ENCODE data around the gene SCAF8.

The SCAF8 gene

GRCh38 chr6:154745243-154745642 lies 12.0 kb downstream of the SCAF8 start:
- TF ChIP-seq CTCF (IDR thresholded peaks at IDR 0.05) = no peak
- DNase-seq (ENCODE audit: low spot score) = no peak
- H3K27ac ChIP-seq = no peak overlapping the region
- H3K4me3 ChIP-seq = no peak overlapping the region

DNA sequence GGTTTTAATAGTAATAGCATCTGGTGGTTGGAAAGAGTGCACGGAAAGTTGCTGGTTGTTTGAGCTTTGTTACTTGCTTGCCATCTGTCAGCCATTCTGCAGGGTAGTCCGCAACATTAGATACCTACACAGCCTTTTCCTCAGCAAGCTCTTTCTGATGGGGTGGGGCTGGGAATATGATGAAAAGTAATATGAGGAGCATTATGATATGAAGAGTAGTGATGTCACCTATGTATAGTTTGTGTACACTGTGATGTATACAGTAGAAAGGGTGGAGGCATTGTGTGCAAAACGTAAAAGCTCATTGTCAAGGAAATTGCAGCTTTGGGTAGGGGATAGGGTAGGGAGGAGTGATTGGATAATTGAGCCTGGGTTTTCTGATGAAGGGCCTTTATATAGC lies 16.1 kb downstream of the SCAF8 start:
- DNase-seq (ENCODE audit: low spot score) = no peak
- Histone ChIP-seq H3K4me3 (no peak overlapping the region), H3K27ac (no peak overlapping the region)
- TF ChIP-seq CTCF (IDR thresholded peaks at IDR 0.05) = no peak

DNA sequence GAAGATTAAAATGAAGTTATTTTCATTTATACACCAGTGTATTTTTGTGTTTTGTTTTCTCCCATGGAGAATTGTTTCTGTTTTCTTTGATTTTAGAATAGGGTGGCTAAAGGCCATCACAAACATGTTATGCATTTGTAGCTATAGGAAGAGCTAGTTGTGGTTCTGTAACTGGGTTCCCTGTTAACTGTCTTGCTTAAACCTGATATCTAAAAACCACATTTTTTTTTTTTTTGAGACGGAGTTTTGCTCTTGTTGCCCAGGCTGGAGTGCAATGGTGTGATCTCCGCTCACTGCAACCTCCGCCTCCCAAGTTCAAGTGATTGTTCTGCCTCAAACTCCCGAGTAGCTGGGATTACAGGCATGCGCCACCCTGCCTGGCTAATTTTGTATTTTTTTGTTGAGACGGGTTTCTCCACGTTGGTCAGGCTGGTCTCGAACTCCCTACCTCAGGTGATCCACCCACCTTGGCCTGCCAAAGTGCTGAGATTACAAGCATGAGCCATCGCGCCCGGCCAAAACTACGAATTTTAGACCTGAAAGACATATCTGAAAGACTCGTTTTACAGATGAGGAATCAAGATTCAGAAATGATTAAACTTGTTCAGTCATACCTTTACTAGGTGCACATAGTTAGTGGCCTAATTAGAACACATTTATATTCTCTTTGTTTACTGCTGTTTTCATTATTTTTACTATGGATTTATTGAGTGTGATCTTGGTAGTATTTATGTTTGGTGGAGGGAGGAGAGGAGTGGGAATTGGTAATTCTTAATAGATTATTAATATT lies 18.0 kb downstream of the SCAF8 start:
- H3K4me3 ChIP-seq = no peak overlapping the region
- no peak overlapping the region for H3K27ac ChIP-seq
- no peak for TF ChIP-seq CTCF (IDR thresholded peaks at IDR 0.05)
- DNase-seq (ENCODE audit: low spot score) = no peak

DNA sequence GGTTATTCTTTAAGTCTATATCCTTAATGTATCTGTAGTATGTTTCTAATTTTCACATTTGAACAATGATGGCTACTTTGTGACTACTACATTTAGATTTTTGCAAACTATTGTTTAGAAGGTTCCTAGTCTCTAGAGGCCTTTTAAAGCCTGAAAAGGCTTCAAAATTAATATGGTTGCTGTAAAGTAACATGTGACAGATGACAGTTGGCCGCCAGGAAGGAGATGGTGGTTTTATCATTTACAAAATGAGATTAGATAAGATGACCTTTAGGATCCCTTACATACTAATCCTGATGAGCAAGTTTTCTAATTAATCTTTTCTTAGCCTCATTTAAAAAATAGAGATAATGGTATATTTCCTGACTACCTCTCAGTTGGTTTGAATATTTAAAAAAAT lies 18.8 kb downstream of the SCAF8 start:
- no peak for DNase-seq (ENCODE audit: low spot score)
- H3K4me3 ChIP-seq = no peak overlapping the region
- no peak for TF ChIP-seq CTCF (IDR thresholded peaks at IDR 0.05)
- H3K27ac ChIP-seq = no peak overlapping the region

DNA sequence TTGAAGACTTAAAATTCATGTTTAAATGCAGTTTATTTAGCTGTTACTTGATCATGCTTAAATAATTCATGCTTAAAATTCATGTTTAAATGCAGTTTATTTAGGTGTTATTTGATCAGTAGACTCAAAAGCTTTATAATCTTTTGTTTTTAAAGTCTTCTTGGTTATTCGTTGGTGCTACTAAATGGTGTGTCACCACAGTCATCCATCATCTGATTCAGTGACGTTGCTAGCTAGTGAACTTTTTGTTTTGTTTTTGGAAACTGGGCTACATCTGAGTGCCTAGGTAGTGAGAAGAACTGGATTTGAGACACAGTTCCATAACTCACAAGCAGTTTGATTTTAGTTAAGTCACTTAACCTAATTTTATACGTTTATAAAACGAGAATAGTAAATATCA lies 20.9 kb downstream of the SCAF8 start:
- TF ChIP-seq CTCF (IDR thresholded peaks at IDR 0.05) = no peak
- Histone ChIP-seq H3K4me3 (no peak overlapping the region), H3K27ac (no peak overlapping the region)
- DNase-seq (ENCODE audit: low spot score) = no peak

DNA sequence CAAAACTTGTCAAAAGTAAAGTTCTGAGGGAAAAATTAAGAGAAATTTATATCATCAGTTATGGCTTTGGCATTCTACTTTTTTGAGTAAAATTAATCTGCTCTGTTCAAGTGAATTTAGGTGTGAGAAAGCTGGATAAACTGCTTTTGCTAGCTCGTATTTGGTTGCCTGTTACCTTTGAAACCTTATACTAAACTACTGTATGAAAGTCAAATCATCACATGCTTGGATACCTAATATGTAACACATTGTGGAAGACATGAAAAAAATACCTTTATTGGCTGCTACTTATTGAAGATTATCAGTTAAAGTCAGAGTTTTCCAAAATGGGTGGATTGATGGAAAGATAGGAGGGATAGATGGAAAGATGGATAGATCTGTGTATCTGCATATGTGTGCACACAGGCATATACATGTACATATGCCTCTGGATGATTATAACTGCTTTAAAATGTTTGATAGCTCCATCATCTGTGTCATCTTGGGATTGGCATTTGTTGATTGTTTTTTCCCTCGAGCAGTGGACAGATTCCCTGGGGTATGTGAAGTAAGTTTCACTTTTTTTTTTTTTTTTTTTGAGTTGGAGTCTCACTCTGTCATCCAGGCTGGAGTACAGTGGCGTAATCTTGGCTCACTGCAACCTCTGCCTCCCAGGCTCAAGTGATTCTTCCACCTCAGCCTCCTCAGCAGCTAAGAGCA lies 24.3 kb downstream of the SCAF8 start:
- H3K27ac ChIP-seq = no peak overlapping the region
- H3K4me3 ChIP-seq = no peak overlapping the region
- no peak for DNase-seq (ENCODE audit: low spot score)
- no peak for TF ChIP-seq CTCF (IDR thresholded peaks at IDR 0.05)

DNA sequence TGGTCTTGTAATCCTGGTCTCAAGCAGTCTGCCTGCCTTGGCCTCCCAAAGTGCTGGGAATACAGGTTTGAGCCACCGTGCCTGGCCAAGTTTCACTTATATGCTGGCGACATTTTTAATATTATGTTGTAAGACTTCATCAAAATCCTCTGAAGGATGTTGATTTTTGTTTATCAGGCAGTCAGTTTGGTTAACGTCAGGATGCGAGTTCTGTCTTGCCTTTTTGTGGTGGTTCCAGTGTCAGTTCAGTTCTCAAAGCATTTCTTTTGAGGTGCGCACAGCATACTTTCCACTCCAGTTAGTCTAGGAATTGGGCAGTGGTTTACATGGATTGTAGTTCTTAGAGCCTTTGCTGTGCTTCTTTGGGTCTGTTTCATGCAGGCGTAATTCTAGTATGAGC lies 24.9 kb downstream of the SCAF8 start:
- Histone ChIP-seq H3K27ac (no peak overlapping the region), H3K4me3 (no peak overlapping the region)
- no peak for TF ChIP-seq CTCF (IDR thresholded peaks at IDR 0.05)
- no peak for DNase-seq (ENCODE audit: low spot score)

All from coronary artery (tissue), 2 donors.